Liver (tissue), 9 donors: ENCODE results near the gene LINC01488. TPM values are rescaled to one million over a fixed set of nuclear protein-coding genes. Genes with fewer than 3 reads are reported as not detected.

Source experiments
- DNase-seq: peaks from one replicate; pipeline ENCODE4 v3.0.0-alpha.2; 2017; ENCODE audit warnings: low spot score
- H3K27ac ChIP-seq, 2 donors: one replicate each; pipeline ENCODE4 v1.7.0; 2013; ENCODE audit warnings: inconsistent platforms in 2 of 2, low read length in 2 of 2, control low read depth in 1 of 2, low read depth in 1 of 2, mild to moderate bottlenecking in 1 of 2
- H3K27me3 ChIP-seq, 4 donors: one replicate each; pipeline versions ENCODE4 v1.6.1 to v1.7.0; 2013; ENCODE audit warnings: low read length in 3 of 4, inconsistent platforms in 1 of 4, mild to moderate bottlenecking in 1 of 4, moderate library complexity in 1 of 4; ENCODE audit not compliant: control insufficient read depth in 4 of 4, insufficient read depth in 4 of 4
- H3K36me3 ChIP-seq, 4 donors: one replicate each; pipeline versions ENCODE4 v1.6.1 to v1.7.0; 2013; ENCODE audit warnings: low read length in 3 of 4, mild to moderate bottlenecking in 3 of 4, low read depth in 1 of 4, moderate library complexity in 1 of 4; ENCODE audit not compliant: control insufficient read depth in 4 of 4, insufficient read depth in 3 of 4
- H3K4me1 ChIP-seq, 4 donors: one replicate each; pipeline versions ENCODE4 v1.6.1 to v1.7.0; 2013; ENCODE audit warnings: low read length in 3 of 4, mild to moderate bottlenecking in 3 of 4, moderate library complexity in 1 of 4; ENCODE audit not compliant: control insufficient read depth in 4 of 4, insufficient read depth in 4 of 4
- H3K4me3 ChIP-seq, 3 donors: one replicate each; pipeline versions ENCODE4 v1.6.1 to v1.7.0; 2013; ENCODE audit warnings: low read length in 3 of 3, control low read depth in 1 of 3, low read depth in 1 of 3, mild to moderate bottlenecking in 1 of 3
- H3K9ac ChIP-seq, 2 donors: one replicate each; pipeline ENCODE4 v1.7.0; 2013; ENCODE audit warnings: low read length in 2 of 2, mild to moderate bottlenecking in 2 of 2, moderate library complexity in 2 of 2, control low read depth in 1 of 2, low read depth in 1 of 2
- H3K9me3 ChIP-seq, 4 donors: one replicate each; pipeline versions ENCODE4 v1.6.1 to v1.7.0; 2013; ENCODE audit warnings: low read length in 3 of 4; ENCODE audit not compliant: control insufficient read depth in 4 of 4
- EGR1 ChIP-seq, 2 donors: IDR thresholded peaks; 2 replicates each; pipeline ENCODE4 v1.6.1; 2016 to 2018; ENCODE audit warnings: antibody characterized with exemption in 2 of 2, low read depth in 2 of 2
- FOXA2 ChIP-seq: IDR thresholded peaks from 2 replicates; pipeline ENCODE4 v1.6.1; 2016; ENCODE audit warnings: antibody characterized with exemption
- GABPA ChIP-seq, 2 donors: IDR thresholded peaks in 1 of 2; conservative IDR thresholded peaks in 1 of 2; 2 replicates each; pipeline ENCODE4 v1.6.1; 2016; ENCODE audit warnings: antibody characterized with exemption in 2 of 2, mild to moderate bottlenecking in 1 of 2, moderate library complexity in 1 of 2
- JUND ChIP-seq, 2 donors: IDR thresholded peaks; 2 replicates each; pipeline ENCODE4 v1.6.1; 2016; ENCODE audit warnings: antibody characterized with exemption in 2 of 2
- MAX ChIP-seq: IDR thresholded peaks from 2 replicates; pipeline ENCODE4 v1.6.1; 2016; ENCODE audit warnings: antibody characterized with exemption
- SP1 ChIP-seq: IDR thresholded peaks from 2 replicates; pipeline ENCODE4 v1.6.1; 2018; ENCODE audit warnings: antibody characterized with exemption, mild to moderate bottlenecking
- TAF1 ChIP-seq: conservative IDR thresholded peaks from 2 replicates; pipeline ENCODE4 v1.6.1; 2016; ENCODE audit warnings: antibody characterized with exemption, mild to moderate bottlenecking
- YY1 ChIP-seq: IDR thresholded peaks from 2 replicates; pipeline ENCODE4 v1.6.1; 2016; ENCODE audit warnings: antibody characterized with exemption, mild to moderate bottlenecking
- WGBS: extraction: QIAGEN DNeasy Blood & Tissue Kit; methylation state at CpG from one replicate; pipeline ENCODE4 v1.1.7; 2013; 5-methylcytosine and 5-hydroxymethylcytosine counted together
- polyA plus RNA-seq, 2 donors: library from polyadenylated mRNA; stranded (reverse) in 1 of 2; unstranded in 1 of 2; fragments of 200-250 nt in 1 of 2; fragments of >200 nt in 1 of 2; fragmentation: Nextera tagmentation in 1 of 2; extraction: Ambion mirVana in 1 of 2; gene quantifications; one replicate each; pipeline versions ENCODE4 v1.2.1 to v1.2.3, GENCODE V29; 2013 to 2015
- total RNA-seq, 2 donors: library from RNA; depleted of rRNA; stranded (reverse); fragments of >200 nt; gene quantifications; one replicate each; pipeline ENCODE4 v1.2.3, GENCODE V29; 2014
- TF ChIP-seq, protein P1 (sequence below): IDR thresholded peaks from 2 replicates; pipeline ENCODE4 v1.6.1; 2016; ENCODE audit warnings: antibody characterized with exemption
- TF ChIP-seq, protein P2 (sequence below): fragments of 150-350 bp; IDR thresholded peaks from 2 replicates; pipeline ENCODE4 v1.5.1; 2017; ENCODE audit warnings: improper control_type of control experiment, low read depth, low read length; ENCODE audit not compliant: missing input control
- donor health status: healthy.
- donor health status: healthy.
- donor health status: healthy.
- donor health status: healthy.
- donor health status: healthy.

The LINC01488 gene
- total and polyA plus RNA-seq, 4 donors, result 0.05 to 2.3 (median 0.60) TPM

- 97% methylated on average over 10 of the region's 10 CpGs for WGBS
- H3K4me1 ChIP-seq, result peaks cover 2 to 11% (median 3%) of the 10 kb centered on the region in 4 donors
- H3K27ac ChIP-seq, result no peak overlapping the region
- no peaks in the 10 kb centered on the region for H3K9me3 ChIP-seq
- DNase-seq, result no peak
- no peak overlapping the region for H3K4me3 ChIP-seq
- no peak overlapping the region for H3K9ac ChIP-seq
- H3K36me3 ChIP-seq, result no peaks in the 10 kb centered on the region
- H3K27me3 ChIP-seq, result no peaks in the 10 kb centered on the region
- TF ChIP-seq MAX, result no peak
- no peak for TF ChIP-seq TAF1
- TF ChIP-seq, protein P1, sequence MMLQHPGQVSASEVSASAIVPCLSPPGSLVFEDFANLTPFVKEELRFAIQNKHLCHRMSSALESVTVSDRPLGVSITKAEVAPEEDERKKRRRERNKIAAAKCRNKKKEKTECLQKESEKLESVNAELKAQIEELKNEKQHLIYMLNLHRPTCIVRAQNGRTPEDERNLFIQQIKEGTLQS, result no peak
- no peak for TF ChIP-seq FOXA2
- no peak for TF ChIP-seq SP1
- no peak for TF ChIP-seq GABPA (IDR thresholded peaks at IDR 0.05 in 1 of 2, conservative IDR thresholded peaks at IDR 0.05 in 1 of 2)
- no peak for TF ChIP-seq EGR1 (IDR thresholded peaks at IDR 0.05; ENCODE audit: low read depth in 2 of 2)
These were observed 18.4 kb downstream of the LINC01488 start for GRCh38 chr11:69499918-69500284.

DNA sequence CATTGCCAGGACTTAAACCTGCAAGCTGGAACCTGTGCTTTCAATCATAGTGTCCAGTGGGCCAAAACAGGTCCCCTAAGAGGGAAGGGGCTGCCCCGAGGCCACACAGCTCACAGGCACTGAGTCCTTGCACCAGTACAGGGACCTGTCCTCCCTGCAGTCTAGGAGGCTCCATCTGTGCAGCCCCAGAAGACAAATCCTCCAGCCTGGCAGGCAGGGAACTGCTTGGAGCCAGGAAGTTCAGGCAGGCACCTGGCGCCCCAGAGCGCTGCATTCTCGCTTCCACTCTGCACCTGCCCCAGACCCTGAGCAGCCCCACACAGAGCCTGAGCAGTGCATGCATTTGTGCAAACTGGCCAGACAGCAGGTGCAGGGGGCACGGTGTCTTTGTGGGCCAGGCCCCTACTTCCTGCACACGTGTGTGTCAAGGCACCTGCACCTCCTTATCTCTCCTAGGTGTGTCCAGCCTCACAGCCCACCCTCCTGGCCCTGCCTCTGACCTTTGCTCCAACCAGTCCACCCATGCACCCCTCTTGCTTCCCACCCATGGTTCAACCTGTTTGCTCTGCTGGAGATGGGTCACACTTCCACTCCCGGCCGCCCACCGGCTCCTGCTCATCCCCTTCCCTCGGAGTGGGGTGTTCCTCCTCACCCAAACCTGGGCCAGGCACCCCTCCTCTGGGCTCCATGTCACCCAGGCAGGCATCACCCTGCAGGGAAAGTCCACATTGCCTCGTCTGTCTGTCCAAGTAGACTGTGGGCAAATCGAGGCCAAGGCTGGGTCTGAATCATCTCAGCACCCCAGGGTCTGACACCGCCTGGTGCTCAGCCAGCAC, 19.0 kb downstream of the LINC01488 start:
- WGBS, result 88% methylated on average over 13 of the region's 13 CpGs
- H3K9ac ChIP-seq, result no peak overlapping the region
- no peak overlapping the region for H3K4me3 ChIP-seq
- H3K9me3 ChIP-seq, result no peaks in the 10 kb centered on the region
- H3K27ac ChIP-seq, result no peak overlapping the region
- no peak for DNase-seq
- peaks cover 2 to 11% (median 3%) of the 10 kb centered on the region in 4 donors for H3K4me1 ChIP-seq
- H3K36me3 ChIP-seq, result no peaks in the 10 kb centered on the region
- H3K27me3 ChIP-seq, result no peaks in the 10 kb centered on the region
- TF ChIP-seq, protein P1, result no peak
- TF ChIP-seq JUND (IDR thresholded peaks at IDR 0.05), result no peak
- TF ChIP-seq EGR1 (IDR thresholded peaks at IDR 0.05; ENCODE audit: low read depth in 2 of 2), result no peak
- TF ChIP-seq YY1, result no peak
- TF ChIP-seq MAX, result no peak
- TF ChIP-seq FOXA2, result no peak
- TF ChIP-seq TAF1, result no peak

DNA sequence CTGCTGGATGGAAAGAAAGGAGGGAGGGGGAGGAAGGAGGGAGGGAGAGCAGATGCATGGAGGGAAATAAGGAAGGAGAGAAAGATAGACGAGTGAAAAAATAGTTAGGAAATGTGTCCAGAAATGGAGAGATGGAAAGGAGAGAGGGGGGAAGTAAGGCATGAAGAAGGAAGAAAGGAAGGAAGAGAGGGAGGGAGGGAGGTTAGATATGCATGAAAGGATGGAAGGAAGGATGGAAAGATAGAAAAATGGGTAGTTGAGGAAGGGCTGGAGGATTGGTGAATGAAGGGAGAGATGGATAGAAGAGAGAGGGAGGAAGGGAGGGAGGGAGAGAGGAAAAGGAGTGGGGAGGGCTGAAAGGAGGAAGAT, 19.6 kb downstream of the LINC01488 start:
- Histone ChIP-seq H3K9ac (no peak overlapping the region), H3K9me3 (no peaks in the 10 kb centered on the region)
- WGBS, result 71% methylated on average over 1 of the region's 1 CpG

More for the DNA sequence above, 19.6 kb downstream of the LINC01488 start:
- H3K4me3 ChIP-seq, result no peak overlapping the region
- DNase-seq, result no peak
- H3K36me3 ChIP-seq, result no peaks in the 10 kb centered on the region
- no peak overlapping the region for H3K27ac ChIP-seq
- H3K27me3 ChIP-seq, result no peaks in the 10 kb centered on the region
- H3K4me1 ChIP-seq, result peaks cover 2 to 11% (median 3%) of the 10 kb centered on the region in 4 donors
- TF ChIP-seq, protein P2, sequence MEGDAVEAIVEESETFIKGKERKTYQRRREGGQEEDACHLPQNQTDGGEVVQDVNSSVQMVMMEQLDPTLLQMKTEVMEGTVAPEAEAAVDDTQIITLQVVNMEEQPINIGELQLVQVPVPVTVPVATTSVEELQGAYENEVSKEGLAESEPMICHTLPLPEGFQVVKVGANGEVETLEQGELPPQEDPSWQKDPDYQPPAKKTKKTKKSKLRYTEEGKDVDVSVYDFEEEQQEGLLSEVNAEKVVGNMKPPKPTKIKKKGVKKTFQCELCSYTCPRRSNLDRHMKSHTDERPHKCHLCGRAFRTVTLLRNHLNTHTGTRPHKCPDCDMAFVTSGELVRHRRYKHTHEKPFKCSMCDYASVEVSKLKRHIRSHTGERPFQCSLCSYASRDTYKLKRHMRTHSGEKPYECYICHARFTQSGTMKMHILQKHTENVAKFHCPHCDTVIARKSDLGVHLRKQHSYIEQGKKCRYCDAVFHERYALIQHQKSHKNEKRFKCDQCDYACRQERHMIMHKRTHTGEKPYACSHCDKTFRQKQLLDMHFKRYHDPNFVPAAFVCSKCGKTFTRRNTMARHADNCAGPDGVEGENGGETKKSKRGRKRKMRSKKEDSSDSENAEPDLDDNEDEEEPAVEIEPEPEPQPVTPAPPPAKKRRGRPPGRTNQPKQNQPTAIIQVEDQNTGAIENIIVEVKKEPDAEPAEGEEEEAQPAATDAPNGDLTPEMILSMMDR, result no peak
- no peak for TF ChIP-seq SP1
